Astrocyte (in vitro differentiated cells and primary cell): ENCODE data around the gene SUPT7L.
"Not testable (repeated sequence)": the region's sequence is repeated elsewhere in the genome, so short reads cannot be mapped to it uniquely, and the experiment has no call there.

Experiments
- CTCF ChIP-seq: IDR thresholded peaks from 2 replicates; pipeline ENCODE4 v1.5.1; 2011; ENCODE audit warnings: low read depth, mild to moderate bottlenecking, inconsistent platforms, low read length, moderate library complexity; ENCODE audit not compliant: insufficient read depth
- EZH2 ChIP-seq: IDR thresholded peaks from 2 replicates; pipeline ENCODE4 v1.6.1; 2012; ENCODE audit warnings: mild to moderate bottlenecking, low read length, inconsistent platforms; ENCODE audit not compliant: insufficient read depth

GRCh38 chr2:27626323-27626722 is 37.1 kb downstream of the SUPT7L start:
- TF ChIP-seq CTCF, EZH2: not testable (repeated sequence)
